Ovary (tissue), 9 donors: ENCODE data around the gene RNF223. TPM values are rescaled to one million over a fixed set of nuclear protein-coding genes. Genes with fewer than 3 reads are reported as not detected.
A peak's percentile ranks its signal among the peaks of the same experiment; 100 is the strongest.

Experiments used
- DNase-seq, 5 donors: peaks; one replicate each; pipeline ENCODE4 v3.0.0-alpha.2; 2019 to 2020
- H3K27ac ChIP-seq, 2 donors: fragments of 200-600 bp; one replicate each; pipeline versions ENCODE4 v1.5.1 to v1.8.0; 2019 to 2022
- H3K27me3 ChIP-seq: fragments of 200-600 bp; one replicate; pipeline ENCODE4 v1.8.0; 2022
- H3K36me3 ChIP-seq: fragments of 200-600 bp; sonication (generic); one replicate; pipeline ENCODE4 v1.5.1; 2019
- H3K4me1 ChIP-seq: one replicate; pipeline ENCODE4 v1.8.1; 2013; ENCODE audit warnings: mild to moderate bottlenecking, moderate library complexity; ENCODE audit not compliant: insufficient read depth
- H3K4me3 ChIP-seq: fragments of 200-600 bp; sonication (generic); one replicate; pipeline ENCODE4 v1.5.1; 2017
- H3K9me3 ChIP-seq, 2 donors: fragments of 200-600 bp in 1 of 2; sonication (generic) in 1 of 2; one replicate each; pipeline versions ENCODE4 v1.5.1 to v1.8.1; 2013 to 2019; ENCODE audit warnings: mild to moderate bottlenecking in 1 of 2, moderate library complexity in 1 of 2
- EP300 ChIP-seq: sonication (generic); formaldehyde crosslinking; IDR thresholded peaks from one replicate; pipeline ENCODE4 v1.6.1; 2017; ENCODE audit warnings: antibody characterized with exemption
- POLR2A ChIP-seq: fragments of 450-650 bp; IDR thresholded peaks from one replicate; pipeline ENCODE4 v1.6.1; 2017; ENCODE audit warnings: antibody characterized with exemption, mild to moderate bottlenecking, moderate library complexity
- WGBS, 3 donors: extraction: QIAGEN DNeasy Blood & Tissue Kit in 1 of 3; methylation state at CpG; one replicate each; pipeline versions ENCODE4 v1.1.5 to v1.1.7; 2013 to 2017; 5-methylcytosine and 5-hydroxymethylcytosine counted together
- intact Hi-C, 4 donors: fragments of 100-400 bp; cut with DNase I; formaldehyde crosslinking; loops; one replicate each; pipeline versions ENCODE4 v1.11.0 to v1.15.1; 2022 to 2023
- polyA plus RNA-seq, 2 donors: library from polyadenylated mRNA; stranded (reverse); fragments of 200-250 nt in 1 of 2; fragments of 350-450 nt in 1 of 2; fragmentation: Illumina TruSeq in 1 of 2; extraction: RNeasy Lipid Tissue Mini Kit (QIAGEN cat#74804) in 1 of 2; gene quantifications; one replicate each; pipeline ENCODE4 v1.2.3, GENCODE V29; 2013 to 2014
- total RNA-seq, 7 donors: library from RNA; depleted of rRNA in 2 of 7; stranded (reverse); fragments of >200 nt in 2 of 7; fragmentation: NEBNext Ultra II Directional in 3 of 7; extraction: Animal tissue kit (Norgen Biotek cat#: 25700) in 3 of 7; gene quantifications; one replicate each; pipeline versions ENCODE4 v1.1.0 to v1.2.4, GENCODE V29; 2016 to 2023
- TF ChIP-seq, protein P1 (sequence below), 3 donors: fragments of 450-650 bp in 2 of 3; fragments of 200-600 bp in 1 of 3; IDR thresholded peaks; one replicate each; pipeline versions ENCODE4 v1.5.1 to v1.8.0; 2016 to 2022; ENCODE audit warnings: antibody characterized with exemption in 3 of 3, mild to moderate bottlenecking in 1 of 3
- donor health status: DM: no; HTN: no; CAD: no; lungs with moderate emphysema.
- donor health status: DM: no; HTN: no; CAD: no.
- donor health status: Bipolar disorder and iron deficiency.
- donor health status: DM: yes; HTN: yes; CAD: no.
- donor health status: DM: no; HTN: no; CAD: no.
- donor health status: DM: yes; HTN: yes; CAD: no.

Gene RNF223
- total and polyA plus RNA-seq, 9 donors: 0.36 to 0.92 TPM; not detected in 7

DNA sequence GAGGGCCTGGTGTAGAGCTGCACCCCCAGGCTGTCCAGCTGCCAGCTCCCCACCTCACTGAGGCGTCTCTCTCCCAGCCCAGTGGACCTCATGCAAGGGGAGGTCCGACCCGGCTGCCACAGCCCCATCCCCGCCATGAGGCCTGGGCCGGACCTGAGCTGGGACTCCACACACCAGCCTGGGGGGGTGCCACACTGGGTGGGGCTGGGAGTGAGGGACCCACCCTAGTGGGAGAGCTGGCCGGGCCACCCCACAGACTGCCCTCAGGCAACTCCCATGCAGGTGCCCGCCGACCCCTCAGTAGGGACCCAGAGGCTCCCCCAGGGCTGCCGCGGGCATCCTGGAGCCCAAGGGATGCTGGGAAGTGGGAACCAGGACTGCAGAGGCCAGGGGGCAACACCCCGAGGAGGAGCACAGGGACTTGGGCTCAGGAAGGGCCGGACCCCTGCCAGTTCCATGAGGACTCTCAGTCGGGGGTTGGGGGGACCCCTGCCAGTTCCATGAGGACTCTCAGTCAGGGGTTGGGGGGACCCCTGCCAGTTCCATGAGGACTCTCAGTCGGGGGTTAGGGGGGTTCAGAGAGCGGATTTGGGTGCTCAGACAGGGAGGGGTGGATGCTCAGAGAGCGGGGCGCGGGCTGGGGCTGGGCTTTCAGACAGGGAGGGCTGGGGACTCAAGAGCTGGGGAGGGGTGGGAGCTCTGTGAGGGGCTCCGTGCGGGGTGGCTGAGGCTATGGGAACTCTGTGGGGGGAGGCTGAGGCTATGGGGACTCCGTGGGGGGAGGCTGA is 1.2 kb upstream of the RNF223 start:
- Histone ChIP-seq H3K36me3 (no peaks in the 10 kb centered on the region), H3K9me3 (no peaks in the 10 kb centered on the region), H3K4me3 (no peak overlapping the region), H3K27me3 (peaks cover 3% of the 10 kb centered on the region), H3K27ac (no peak overlapping the region), H3K4me1 (peaks cover 9% of the 10 kb centered on the region)
- intact Hi-C loops: no loop called here
- DNase-seq: peak in 1 of 5 donors; percentile 12
- 31 to 44% (median 42%) methylated on average over 16 to 21 of the region's 21 CpGs for WGBS, 3 donors
- TF ChIP-seq POLR2A: no peak
- TF ChIP-seq, protein P1, sequence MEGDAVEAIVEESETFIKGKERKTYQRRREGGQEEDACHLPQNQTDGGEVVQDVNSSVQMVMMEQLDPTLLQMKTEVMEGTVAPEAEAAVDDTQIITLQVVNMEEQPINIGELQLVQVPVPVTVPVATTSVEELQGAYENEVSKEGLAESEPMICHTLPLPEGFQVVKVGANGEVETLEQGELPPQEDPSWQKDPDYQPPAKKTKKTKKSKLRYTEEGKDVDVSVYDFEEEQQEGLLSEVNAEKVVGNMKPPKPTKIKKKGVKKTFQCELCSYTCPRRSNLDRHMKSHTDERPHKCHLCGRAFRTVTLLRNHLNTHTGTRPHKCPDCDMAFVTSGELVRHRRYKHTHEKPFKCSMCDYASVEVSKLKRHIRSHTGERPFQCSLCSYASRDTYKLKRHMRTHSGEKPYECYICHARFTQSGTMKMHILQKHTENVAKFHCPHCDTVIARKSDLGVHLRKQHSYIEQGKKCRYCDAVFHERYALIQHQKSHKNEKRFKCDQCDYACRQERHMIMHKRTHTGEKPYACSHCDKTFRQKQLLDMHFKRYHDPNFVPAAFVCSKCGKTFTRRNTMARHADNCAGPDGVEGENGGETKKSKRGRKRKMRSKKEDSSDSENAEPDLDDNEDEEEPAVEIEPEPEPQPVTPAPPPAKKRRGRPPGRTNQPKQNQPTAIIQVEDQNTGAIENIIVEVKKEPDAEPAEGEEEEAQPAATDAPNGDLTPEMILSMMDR (IDR thresholded peaks at IDR 0.05): no peak
- TF ChIP-seq EP300: no peak

DNA sequence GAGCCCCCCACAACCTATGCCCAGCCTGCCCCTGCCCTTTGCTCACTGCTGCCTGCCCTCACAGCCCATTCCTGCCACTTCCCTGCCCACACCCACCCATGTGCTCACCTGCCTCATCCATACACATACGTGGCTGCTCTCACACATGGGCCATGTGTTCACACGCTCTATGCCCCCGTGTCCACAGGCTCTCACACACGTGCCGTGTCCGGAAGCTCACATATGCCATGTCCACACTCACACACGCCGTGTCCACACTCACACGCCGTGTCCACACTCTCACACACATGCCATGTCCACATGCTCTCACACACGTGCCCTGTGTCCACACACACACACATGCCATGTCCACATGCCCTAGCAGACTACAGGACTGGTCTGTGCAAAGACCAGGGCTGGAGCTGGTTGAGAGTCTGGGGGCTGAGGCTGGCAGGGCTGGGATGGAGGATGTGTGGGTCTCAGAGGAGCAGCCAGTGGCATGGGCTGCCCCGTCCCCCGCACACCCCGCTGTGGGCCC is 583 bp upstream of the RNF223 start:
- Histone ChIP-seq H3K9me3 (no peaks in the 10 kb centered on the region), H3K27ac (no peak overlapping the region), H3K4me3 (no peak overlapping the region), H3K36me3 (no peaks in the 10 kb centered on the region), H3K4me1 (peaks cover 4% of the 10 kb centered on the region), H3K27me3 (peaks cover 3% of the 10 kb centered on the region)
- TF ChIP-seq, protein P1 (IDR thresholded peaks at IDR 0.05): no peak
- TF ChIP-seq EP300: no peak
- TF ChIP-seq POLR2A: no peak
- WGBS, 3 donors: 56 to 69% (median 60%) methylated on average over 14 of the region's 14 CpGs
- intact Hi-C loops: no loop called here
- no peak for DNase-seq

DNA sequence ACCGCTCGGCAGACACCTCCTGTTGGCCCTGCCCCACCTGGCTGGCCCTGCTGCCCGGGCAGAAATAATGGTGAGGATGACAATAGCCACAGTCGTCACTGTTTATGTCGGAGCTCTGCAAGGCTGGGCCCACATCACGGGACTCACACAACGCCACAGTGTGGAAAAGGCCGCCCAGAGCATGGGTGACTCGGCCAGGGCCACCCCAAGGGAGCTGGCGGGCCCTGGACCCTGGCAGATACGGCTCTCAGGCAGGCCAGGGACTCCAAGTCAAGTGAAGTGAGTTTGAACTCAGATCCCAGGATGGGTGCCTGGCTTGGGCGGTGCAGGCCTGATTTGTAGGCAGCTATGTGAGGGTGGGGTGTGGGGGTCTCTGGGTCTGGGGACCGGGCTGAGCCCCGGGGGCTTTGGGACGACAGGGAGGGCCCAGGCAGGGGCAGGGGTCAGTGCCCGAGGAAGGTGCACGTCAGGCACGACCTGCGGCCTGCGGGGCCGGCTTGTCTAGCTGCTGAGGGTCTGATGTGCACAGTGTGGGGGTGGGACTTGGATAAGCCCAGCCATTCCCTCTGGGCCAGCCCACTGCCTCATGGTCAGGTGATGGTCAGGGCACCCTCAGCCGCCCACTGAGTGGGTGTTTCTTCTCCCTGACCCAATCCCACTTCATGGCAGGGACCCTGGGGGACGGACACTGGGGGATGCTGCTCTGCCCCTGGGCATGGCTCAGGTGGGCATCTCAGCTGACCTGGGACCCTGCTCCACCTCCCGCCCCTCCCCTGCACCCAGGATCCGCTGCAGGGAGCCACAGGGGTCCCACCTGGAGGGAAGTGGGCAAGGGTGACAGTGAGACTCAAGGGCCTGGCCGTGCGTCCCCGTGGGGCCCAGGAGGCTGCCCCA is 1.0 kb downstream of the RNF223 start:
- peaks cover 2% of the 10 kb centered on the region for H3K4me1 ChIP-seq
- intact Hi-C loops: no loop called here
- H3K9me3 ChIP-seq: no peaks in the 10 kb centered on the region
- no peak for TF ChIP-seq EP300
- TF ChIP-seq, protein P1 (IDR thresholded peaks at IDR 0.05): no peak
- no peak for TF ChIP-seq POLR2A
- H3K27me3 ChIP-seq: peaks cover 3% of the 10 kb centered on the region
- 67 to 70% (median 67%) methylated on average over 23 to 28 of the region's 28 CpGs for WGBS, 3 donors
- no peak overlapping the region for H3K4me3 ChIP-seq
- no peak for DNase-seq
- H3K36me3 ChIP-seq: no peaks in the 10 kb centered on the region
- no peak overlapping the region for H3K27ac ChIP-seq

DNA sequence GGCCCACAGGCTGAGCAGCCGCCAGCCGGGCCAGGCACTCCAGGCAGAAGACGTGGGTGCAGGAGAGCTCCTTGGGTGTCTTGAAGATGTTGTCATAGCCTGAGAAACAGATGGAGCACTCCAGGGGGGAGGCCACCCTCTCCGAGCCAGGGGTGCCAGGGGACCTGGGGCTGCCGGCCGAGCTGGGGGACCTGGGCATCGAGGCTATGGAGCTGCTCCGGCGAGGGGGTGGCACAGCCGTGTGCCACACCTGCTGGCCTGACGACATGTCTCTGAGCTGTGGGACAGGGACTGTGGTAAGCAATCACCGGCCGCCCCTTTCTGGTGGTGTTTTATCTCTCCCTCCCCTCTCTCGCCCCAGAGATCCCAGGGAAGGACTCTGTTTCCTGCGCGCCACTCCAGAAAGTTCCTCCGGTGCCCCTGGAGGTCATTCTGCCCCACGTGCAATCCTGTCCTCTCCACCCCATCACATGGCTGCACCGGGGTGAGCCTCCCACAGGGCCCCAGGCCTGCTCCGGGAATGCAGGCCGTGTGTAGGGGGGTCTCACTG is 1.7 kb downstream of the RNF223 start:
- no peak overlapping the region for H3K27ac ChIP-seq
- H3K9me3 ChIP-seq: no peaks in the 10 kb centered on the region
- 64 to 74% (median 69%) methylated on average over 19 to 21 of the region's 21 CpGs for WGBS, 3 donors
- peaks cover 2% of the 10 kb centered on the region for H3K4me1 ChIP-seq
- no peak overlapping the region for H3K4me3 ChIP-seq
- H3K36me3 ChIP-seq: no peaks in the 10 kb centered on the region
- DNase-seq: no peak
- TF ChIP-seq, protein P1 (IDR thresholded peaks at IDR 0.05): no peak
- no peak for TF ChIP-seq POLR2A
- TF ChIP-seq EP300: no peak
- intact Hi-C loops: no loop called here
- peaks cover 3% of the 10 kb centered on the region for H3K27me3 ChIP-seq
